C4-2B (cell line): ENCODE measurements around the gene SF3B1.
"Not testable (repeated sequence)": the region's sequence is repeated elsewhere in the genome, so short reads cannot be mapped to it uniquely, and the experiment has no call there.

Experiments
- ZFX ChIP-seq: fragments of 450-650 bp; IDR thresholded peaks from 2 replicates; pipeline ENCODE4 v1.6.1; 2017
- TF ChIP-seq, protein P1 (sequence below): fragments of 450-650 bp; conservative IDR thresholded peaks from 2 replicates; pipeline ENCODE4 v1.5.1; 2017; ENCODE audit warnings: mild to moderate bottlenecking

GRCh38 chr2:197370664-197371063 lies 64.2 kb downstream of the SF3B1 start:
- TF ChIP-seq, protein P1, sequence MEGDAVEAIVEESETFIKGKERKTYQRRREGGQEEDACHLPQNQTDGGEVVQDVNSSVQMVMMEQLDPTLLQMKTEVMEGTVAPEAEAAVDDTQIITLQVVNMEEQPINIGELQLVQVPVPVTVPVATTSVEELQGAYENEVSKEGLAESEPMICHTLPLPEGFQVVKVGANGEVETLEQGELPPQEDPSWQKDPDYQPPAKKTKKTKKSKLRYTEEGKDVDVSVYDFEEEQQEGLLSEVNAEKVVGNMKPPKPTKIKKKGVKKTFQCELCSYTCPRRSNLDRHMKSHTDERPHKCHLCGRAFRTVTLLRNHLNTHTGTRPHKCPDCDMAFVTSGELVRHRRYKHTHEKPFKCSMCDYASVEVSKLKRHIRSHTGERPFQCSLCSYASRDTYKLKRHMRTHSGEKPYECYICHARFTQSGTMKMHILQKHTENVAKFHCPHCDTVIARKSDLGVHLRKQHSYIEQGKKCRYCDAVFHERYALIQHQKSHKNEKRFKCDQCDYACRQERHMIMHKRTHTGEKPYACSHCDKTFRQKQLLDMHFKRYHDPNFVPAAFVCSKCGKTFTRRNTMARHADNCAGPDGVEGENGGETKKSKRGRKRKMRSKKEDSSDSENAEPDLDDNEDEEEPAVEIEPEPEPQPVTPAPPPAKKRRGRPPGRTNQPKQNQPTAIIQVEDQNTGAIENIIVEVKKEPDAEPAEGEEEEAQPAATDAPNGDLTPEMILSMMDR, result not testable (repeated sequence)
- not testable (repeated sequence) for TF ChIP-seq ZFX
